D721Med (cell line): Measurements from ENCODE around the gene COPZ1.

ENCODE experiments used
- DNase-seq: peaks from one replicate; pipeline ENCODE4 v3.0.0; 2011; ENCODE audit warnings: low spot score; ENCODE audit not compliant: insufficient read length
- FAIRE-seq: peaks from 2 replicates; lab custom pipeline; 2011; peaks lifted over from hg19 to GRCh38; lab: Jason Lieb, UNC
- TF ChIP-seq, protein P1 (sequence below): IDR thresholded peaks from 2 replicates; pipeline ENCODE4 v1.5.1; 2012; ENCODE audit warnings: mild to moderate bottlenecking, control low read depth; ENCODE audit not compliant: insufficient read depth; ENCODE audit errors: missing control alignments

Gene COPZ1

GRCh38 chr12:54372113-54372806 is 47.3 kb downstream of the COPZ1 start:
- TF ChIP-seq, protein P1, sequence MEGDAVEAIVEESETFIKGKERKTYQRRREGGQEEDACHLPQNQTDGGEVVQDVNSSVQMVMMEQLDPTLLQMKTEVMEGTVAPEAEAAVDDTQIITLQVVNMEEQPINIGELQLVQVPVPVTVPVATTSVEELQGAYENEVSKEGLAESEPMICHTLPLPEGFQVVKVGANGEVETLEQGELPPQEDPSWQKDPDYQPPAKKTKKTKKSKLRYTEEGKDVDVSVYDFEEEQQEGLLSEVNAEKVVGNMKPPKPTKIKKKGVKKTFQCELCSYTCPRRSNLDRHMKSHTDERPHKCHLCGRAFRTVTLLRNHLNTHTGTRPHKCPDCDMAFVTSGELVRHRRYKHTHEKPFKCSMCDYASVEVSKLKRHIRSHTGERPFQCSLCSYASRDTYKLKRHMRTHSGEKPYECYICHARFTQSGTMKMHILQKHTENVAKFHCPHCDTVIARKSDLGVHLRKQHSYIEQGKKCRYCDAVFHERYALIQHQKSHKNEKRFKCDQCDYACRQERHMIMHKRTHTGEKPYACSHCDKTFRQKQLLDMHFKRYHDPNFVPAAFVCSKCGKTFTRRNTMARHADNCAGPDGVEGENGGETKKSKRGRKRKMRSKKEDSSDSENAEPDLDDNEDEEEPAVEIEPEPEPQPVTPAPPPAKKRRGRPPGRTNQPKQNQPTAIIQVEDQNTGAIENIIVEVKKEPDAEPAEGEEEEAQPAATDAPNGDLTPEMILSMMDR: no peak
- FAIRE-seq (no peak), DNase-seq (no peak)

GRCh38 chr12:54373649-54374561 is 49.0 kb downstream of the COPZ1 start:
- FAIRE-seq: no peak
- TF ChIP-seq, protein P1: no peak
- no peak for DNase-seq

DNA sequence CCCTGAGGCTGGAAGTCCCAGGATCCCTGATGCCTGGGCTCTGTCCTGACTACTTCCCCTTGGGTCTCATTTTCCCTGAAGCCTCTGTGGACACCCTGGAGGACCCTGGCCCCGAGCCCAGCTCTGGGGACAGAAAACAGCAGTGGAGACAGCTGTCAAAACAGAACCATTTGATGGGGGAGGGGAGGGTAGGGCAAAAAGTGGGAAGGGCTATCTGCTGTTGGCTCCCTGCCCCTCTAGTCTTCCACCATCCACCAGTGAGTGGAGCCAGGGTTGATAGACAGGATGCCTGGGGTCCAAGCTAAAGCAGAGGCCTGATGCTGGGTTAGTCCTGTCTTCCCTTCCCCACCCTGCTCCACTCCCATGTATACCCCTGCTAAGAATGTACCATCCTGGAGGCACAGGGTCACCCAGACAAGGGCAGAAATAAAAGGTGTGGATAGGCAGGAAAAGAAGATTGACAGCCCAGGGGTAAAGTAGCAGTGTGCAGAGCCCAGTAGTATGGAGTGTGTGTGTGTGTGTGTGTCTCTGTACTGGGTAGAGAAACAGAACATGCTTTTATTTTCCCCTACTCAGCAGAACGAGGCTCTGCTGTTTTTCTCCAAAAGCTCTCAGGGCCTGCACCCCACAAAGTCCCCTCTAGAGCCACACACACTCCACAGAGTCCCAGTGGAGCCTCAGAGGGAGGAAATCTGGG is 49.8 kb downstream of the COPZ1 start:
- DNase-seq: no peak
- TF ChIP-seq, protein P1: no peak
- no peak for FAIRE-seq

DNA sequence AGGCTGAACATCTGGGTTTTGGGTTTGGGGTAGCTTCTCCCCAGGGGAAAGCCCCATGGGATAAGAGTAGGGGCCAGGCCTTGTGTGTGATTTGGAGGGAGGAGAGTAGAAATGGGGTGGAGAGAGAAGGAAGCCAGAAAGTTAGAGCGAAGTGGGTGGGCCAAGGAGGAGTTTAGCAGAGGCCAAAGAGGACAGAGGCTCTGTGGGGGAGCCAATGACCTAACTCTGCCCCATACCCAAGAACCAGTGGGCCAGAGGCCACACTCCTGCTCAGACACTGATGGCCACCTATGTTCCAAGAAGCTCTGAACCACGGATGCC is 50.3 kb downstream of the COPZ1 start:
- DNase-seq: no peak
- TF ChIP-seq, protein P1: no peak
- FAIRE-seq: no peak

DNA sequence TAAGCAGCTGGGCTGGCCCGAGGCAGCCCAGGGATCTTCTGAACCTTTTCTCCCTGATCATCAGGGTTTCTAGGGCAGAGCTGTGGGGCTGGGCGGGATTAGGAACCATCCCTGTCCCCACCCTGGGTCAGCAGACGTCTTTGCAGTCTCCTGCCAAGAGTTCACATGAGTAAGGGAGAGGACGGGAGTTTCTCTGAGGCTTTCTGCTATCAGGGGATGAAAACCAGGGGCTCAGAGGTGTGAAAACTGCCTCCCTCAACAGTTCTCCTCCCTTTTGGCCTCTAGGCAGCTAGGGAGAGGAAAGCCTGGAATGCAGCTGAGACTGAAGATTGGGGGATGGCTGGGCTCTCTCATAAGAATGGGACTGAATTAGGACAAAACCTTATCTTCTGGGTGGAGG is 51.7 kb downstream of the COPZ1 start:
- no peak for DNase-seq
- FAIRE-seq: no peak
- TF ChIP-seq, protein P1: no peak

GRCh38 chr12:54377007-54377406 is 52.1 kb downstream of the COPZ1 start:
- TF ChIP-seq, protein P1: no peak
- DNase-seq (no peak), FAIRE-seq (no peak)
